SH-SY5Y (cell line): Measurements from ENCODE around the gene ABCA4.

Experiments
- GATA2 ChIP-seq: IDR thresholded peaks from 2 replicates; pipeline ENCODE4 v1.6.1; 2011; ENCODE audit warnings: mild to moderate bottlenecking, low read depth, low read length
- GATA3 ChIP-seq: IDR thresholded peaks from 2 replicates; pipeline ENCODE4 v1.6.1; 2011; ENCODE audit warnings: low read depth, mild to moderate bottlenecking, low read length, moderate library complexity

DNA sequence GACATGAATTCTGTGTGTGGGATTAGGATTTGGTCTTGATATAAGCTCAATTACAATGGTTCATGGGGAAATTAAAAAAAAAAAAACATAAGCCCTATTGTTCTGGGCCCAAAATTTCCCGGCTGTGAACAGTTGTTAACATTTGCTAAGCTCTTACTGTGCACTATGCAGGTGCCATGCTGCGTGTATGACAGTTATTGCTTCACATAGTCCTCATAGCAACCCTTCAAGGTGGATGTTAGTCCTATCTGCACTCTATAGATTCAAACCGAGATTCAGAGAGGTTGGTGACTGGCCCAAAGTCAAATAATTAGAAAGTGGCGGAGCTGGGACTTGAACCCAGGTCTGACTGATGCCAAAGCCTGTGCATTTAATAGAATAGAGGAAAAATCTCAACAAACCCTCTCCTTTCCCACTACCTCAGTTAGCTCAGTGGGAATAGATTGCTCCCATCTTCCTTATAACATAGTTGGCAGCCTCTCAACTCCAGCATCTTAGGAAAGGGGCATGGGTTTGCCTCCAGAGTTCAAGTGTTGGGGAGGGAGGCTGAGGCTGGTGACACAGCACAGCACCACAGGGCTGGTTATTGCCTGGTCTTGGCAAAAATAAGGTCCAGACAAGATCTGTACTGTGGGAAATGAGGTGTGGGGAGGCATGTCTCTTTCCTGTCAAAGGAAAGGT, 156.7 kb downstream of the ABCA4 start:
- TF ChIP-seq GATA2, result no peak
- no peak for TF ChIP-seq GATA3
